ENCODE measurements around the gene OBSCN.

The OBSCN gene

GRCh38 chr1:228408869-228409805 is 201.3 kb downstream of the OBSCN start:
- in situ Hi-C loops (cut with MboI; ENCODE audit: low sequenced_read_pairs, unreplicated experiment) = no loop called here
- no peak for DNase-seq (ENCODE audit: low spot score)
- TF ChIP-seq CTCF (IDR thresholded peaks at IDR 0.05; ENCODE audit: borderline replicate concordance, control extremely low read depth, extremely low read depth, insufficient read depth, missing control alignments) = no peak

GRCh38 chr1:228410015-228410414 is 202.2 kb downstream of the OBSCN start:
- DNase-seq (ENCODE audit: low spot score) = no peak
- TF ChIP-seq CTCF (IDR thresholded peaks at IDR 0.05; ENCODE audit: borderline replicate concordance, control extremely low read depth, extremely low read depth, insufficient read depth, missing control alignments) = no peak
- in situ Hi-C loops (cut with MboI; ENCODE audit: low sequenced_read_pairs, unreplicated experiment) = no loop called here

- in situ Hi-C loops (cut with MboI; ENCODE audit: low sequenced_read_pairs, unreplicated experiment) = no loop called here
- DNase-seq (ENCODE audit: low spot score) = no peak
- TF ChIP-seq CTCF (IDR thresholded peaks at IDR 0.05; ENCODE audit: borderline replicate concordance, control extremely low read depth, extremely low read depth, insufficient read depth, missing control alignments) = no peak
Observed at GRCh38 chr1:228410671-228411070, 202.8 kb downstream of the OBSCN start.

GRCh38 chr1:228411121-228411520 is 203.3 kb downstream of the OBSCN start:
- in situ Hi-C loops (cut with MboI; ENCODE audit: low sequenced_read_pairs, unreplicated experiment) = no loop called here
- no peak for DNase-seq (ENCODE audit: low spot score)
- no peak for TF ChIP-seq CTCF (IDR thresholded peaks at IDR 0.05; ENCODE audit: borderline replicate concordance, control extremely low read depth, extremely low read depth, insufficient read depth, missing control alignments)

GRCh38 chr1:228411548-228412430 is 203.9 kb downstream of the OBSCN start:
- in situ Hi-C loops (cut with MboI; ENCODE audit: low sequenced_read_pairs, unreplicated experiment) = no loop called here
- no peak for DNase-seq (ENCODE audit: low spot score)
- no peak for TF ChIP-seq CTCF (IDR thresholded peaks at IDR 0.05; ENCODE audit: borderline replicate concordance, control extremely low read depth, extremely low read depth, insufficient read depth, missing control alignments)

- in situ Hi-C loops (cut with MboI; ENCODE audit: low sequenced_read_pairs, unreplicated experiment) = no loop called here
- no peak for TF ChIP-seq CTCF (IDR thresholded peaks at IDR 0.05; ENCODE audit: borderline replicate concordance, control extremely low read depth, extremely low read depth, insufficient read depth, missing control alignments)
- DNase-seq (ENCODE audit: low spot score) = no peak
Observed at GRCh38 chr1:228413241-228414010, 205.6 kb downstream of the OBSCN start.
